Gastroesophageal sphincter (tissue), 3 donors: ENCODE measurements around the gene RPRD2.

ENCODE experiments used
- POLR2A ChIP-seq, 2 donors: fragments of 450-650 bp; IDR thresholded peaks; one replicate each; pipeline ENCODE4 v1.6.1; 2017; ENCODE audit warnings: antibody characterized with exemption in 2 of 2, mild to moderate bottlenecking in 2 of 2, moderate library complexity in 1 of 2
- POLR2AphosphoS5 ChIP-seq: sonication (generic); formaldehyde crosslinking; IDR thresholded peaks from one replicate; pipeline ENCODE4 v1.6.1; 2017; ENCODE audit warnings: antibody characterized with exemption
- TF ChIP-seq, protein P1 (sequence below), 4 experiments: fragments of 200-600 bp in 2 of 4; fragments of 450-650 bp in 2 of 4; sonication (generic) in 1 of 4; IDR thresholded peaks; one replicate each; pipeline ENCODE4 v1.5.1; 2017 to 2019; ENCODE audit warnings: antibody characterized with exemption in 4 of 4, mild to moderate bottlenecking in 2 of 4, moderate library complexity in 2 of 4

DNA sequence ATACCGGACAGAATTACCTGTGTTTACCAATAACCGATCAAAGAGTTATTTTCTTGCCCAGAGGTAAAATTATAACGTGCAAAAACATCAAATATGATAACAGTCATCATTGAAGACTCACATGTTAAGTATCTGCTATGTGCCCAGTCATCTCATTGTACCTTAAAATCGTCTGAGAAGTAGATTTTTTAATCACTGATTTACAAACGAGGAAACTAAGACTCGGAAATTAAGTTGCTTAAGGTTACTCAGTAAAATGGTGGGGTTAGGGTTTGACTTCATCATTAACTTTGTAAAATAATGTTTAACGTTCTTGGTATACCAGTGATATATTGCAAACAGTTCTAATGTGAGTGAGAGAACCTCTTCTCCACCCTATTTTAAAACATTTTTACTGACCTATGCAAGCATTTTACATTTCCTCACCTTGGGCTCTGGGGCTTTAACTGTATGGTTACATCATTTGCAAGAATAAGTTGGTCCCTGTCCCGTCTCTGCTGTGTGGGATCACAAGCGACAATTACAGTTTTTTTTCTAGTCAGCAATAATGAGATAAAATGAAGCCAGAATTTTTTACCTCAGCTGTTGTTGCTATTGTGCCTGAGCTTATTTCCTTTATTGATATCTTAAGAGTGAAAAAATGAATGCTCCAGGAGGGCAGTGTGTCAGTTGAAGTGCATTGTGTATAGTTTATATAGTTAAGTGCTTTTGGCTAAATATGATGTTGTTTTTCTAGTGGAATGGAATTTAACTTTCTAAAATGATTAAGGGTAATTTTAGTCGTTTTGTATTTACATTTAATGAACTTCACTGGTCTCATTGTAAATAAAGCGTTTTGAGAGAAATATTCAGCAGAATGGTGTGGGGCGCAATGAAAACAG lies 2.7 kb downstream of the RPRD2 start:
- no peak for TF ChIP-seq POLR2A (IDR thresholded peaks at IDR 0.05)
- TF ChIP-seq, protein P1, sequence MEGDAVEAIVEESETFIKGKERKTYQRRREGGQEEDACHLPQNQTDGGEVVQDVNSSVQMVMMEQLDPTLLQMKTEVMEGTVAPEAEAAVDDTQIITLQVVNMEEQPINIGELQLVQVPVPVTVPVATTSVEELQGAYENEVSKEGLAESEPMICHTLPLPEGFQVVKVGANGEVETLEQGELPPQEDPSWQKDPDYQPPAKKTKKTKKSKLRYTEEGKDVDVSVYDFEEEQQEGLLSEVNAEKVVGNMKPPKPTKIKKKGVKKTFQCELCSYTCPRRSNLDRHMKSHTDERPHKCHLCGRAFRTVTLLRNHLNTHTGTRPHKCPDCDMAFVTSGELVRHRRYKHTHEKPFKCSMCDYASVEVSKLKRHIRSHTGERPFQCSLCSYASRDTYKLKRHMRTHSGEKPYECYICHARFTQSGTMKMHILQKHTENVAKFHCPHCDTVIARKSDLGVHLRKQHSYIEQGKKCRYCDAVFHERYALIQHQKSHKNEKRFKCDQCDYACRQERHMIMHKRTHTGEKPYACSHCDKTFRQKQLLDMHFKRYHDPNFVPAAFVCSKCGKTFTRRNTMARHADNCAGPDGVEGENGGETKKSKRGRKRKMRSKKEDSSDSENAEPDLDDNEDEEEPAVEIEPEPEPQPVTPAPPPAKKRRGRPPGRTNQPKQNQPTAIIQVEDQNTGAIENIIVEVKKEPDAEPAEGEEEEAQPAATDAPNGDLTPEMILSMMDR (IDR thresholded peaks at IDR 0.05) = no peak
- no peak for TF ChIP-seq POLR2AphosphoS5
